Stimulated activated CD4-positive, alpha-beta T cell treated with anti-CD3 and anti-CD28 coated beads, Interleukin-15, amount 100 ng/mL, for 24 hours (primary cell): ENCODE data around the gene CYB5A.
"Not testable (repeated sequence)": the region's sequence is repeated elsewhere in the genome, so short reads cannot be mapped to it uniquely, and the experiment has no call there.

Experiments used
- DNase-seq: peaks from one replicate; pipeline ENCODE4 v3.0.0-alpha.2; 2020

CYB5A gene, protein sequence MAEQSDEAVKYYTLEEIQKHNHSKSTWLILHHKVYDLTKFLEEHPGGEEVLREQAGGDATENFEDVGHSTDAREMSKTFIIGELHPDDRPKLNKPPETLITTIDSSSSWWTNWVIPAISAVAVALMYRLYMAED

DNA sequence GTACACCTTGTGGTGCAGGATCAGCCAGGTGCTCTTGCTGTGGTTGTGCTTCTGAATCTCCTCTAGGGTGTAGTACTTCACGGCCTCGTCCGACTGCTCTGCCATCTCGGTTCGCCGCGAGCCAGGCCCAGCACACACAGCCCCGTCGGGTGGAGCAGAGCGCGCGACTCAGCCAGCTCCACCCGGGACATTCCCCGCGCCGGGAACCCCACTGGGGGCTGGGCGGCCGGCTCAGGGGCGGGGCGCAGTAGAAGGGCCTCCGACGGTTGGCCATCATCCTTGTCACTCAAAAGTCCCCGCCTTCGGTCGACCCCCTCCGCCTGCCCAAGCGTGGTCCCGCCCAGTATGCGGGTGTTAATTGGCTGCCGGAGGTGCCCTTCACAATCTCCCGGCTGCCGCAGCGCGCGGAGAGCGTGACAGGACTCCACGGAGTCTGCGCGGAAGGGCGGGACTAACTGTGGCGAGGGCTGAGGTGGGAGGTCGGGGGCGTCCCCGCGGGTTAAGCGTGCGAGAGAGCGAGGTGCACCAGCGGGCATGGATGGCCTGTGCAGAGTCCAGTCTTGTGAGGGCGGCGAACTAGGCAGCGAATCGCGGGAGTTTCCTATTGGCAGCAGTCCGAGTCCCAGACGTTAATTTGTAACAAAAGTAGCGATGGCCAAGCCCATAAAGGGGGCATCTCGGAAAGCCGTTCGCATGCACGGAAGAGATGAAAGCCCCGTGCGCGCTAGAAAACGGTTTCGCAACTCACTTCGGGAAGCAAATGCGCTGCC is at the start of gene CYB5A:
Gene CYB5A (minus strand): TSS at position 193 of the 770 bp plus-strand sequence. CDS start 88 bp downstream, at position 105.
- peak; percentile 97 for DNase-seq

- no peak for DNase-seq
Measured at GRCh38 chr18:74337912-74338309, 46.1 kb upstream of the CYB5A start.

GRCh38 chr18:74337155-74337911 is 45.6 kb upstream of the CYB5A start:
- DNase-seq, result no peak

GRCh38 chr18:74336656-74337055 is 44.9 kb upstream of the CYB5A start:
- DNase-seq, result no peak

DNA sequence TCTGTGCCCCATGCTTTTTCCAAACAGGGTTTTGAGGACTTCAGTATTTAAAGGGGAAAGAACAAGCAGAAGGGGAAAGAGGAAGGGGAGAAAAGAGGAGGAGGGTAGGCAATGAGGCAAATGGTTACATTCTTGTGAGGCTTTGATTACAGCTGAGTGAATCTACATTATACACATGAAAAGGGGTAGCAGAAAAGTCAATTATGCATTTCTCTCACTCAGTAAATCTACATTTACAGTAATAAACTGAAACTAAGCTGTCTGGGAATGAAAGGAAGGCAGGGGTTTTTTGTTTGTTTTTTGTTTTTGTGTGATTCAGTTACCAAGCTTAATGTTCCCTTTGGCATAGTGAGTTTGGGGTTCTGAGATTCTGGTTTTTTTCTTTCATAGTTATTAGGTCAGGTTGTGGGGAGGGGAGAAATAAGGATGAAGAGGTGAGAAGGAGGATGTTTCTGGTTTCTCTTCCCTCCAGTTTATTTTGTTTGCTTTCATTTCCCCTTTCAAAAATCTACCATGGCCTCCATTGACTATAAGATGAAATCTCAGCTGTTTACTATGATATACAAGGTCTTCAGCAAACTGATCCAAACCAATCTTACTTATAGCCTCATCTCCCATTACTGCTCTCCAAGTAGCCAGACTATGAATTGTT is 42.6 kb upstream of the CYB5A start:
- no peak for DNase-seq

GRCh38 chr18:74333091-74333490 is 41.3 kb upstream of the CYB5A start:
- DNase-seq, result no peak

DNA sequence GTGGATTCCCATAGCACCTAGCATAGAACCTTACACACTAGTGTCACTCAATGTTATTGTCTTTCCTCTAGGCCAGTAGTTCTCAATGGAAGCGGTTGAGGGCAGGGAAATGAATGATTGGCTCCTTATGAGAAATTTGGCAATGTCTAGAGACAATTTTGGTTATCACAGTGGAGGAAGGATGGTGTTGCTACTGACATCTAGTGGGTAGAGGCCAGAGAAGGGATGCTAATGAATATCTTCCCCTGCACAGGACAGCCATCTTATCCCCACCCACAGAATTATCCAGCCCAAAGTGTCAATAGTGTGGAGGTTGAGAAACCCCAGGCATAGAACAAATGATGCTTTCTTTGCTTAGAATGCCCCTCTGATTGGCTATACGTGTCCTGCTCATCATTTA is 39.6 kb upstream of the CYB5A start:
- no peak for DNase-seq

DNA sequence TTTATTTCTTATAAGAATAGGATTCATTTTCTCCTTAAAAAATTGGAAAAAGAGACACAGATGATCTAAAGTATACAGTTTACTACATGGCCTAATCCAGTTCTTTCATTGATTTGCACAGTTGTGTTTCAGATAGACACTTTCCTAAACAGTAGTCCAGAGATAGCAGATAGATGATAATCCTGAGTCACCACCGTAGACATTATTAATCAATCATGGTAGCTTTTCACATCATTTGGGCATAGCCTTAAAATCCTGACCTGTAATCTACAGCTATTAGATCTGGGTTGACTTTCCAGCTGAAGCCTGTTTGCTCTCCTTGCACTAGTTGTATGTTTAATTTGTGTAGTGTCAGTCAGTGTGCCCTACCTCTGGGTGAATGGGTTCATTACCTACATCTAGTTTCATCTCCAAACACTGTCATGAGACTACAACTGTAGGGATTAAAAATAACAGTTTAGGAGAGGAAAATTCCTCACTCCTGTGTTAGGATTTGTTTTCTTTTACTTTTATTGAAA is 38.0 kb upstream of the CYB5A start:
- no peak for DNase-seq

GRCh38 chr18:74328206-74328605 is 36.4 kb upstream of the CYB5A start:
- no peak for DNase-seq

DNA sequence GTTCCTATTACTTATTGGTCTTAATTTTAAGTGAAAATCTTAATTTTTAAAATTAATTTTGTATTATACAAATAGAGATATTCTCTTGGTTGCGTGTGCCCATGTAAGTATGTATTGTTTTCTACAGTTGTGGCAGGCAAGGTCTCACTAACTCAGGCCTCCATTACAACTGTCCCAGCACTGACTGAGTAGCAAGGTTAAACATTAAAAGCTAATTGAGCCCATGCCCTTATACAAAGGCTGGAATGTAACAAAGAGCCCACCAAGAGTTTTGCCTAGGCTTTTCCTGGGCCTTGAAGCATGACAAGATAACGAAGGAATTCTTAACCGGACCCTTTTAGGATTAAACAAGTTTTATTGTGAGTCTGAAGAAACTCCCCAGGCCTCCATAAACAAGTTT is 35.0 kb upstream of the CYB5A start:
- DNase-seq, result not testable (repeated sequence)

- DNase-seq, result no peak
Measured at GRCh38 chr18:74326231-74326630, 34.5 kb upstream of the CYB5A start.

- no peak for DNase-seq
Measured at GRCh38 chr18:74316257-74317170, 24.8 kb upstream of the CYB5A start.

DNA sequence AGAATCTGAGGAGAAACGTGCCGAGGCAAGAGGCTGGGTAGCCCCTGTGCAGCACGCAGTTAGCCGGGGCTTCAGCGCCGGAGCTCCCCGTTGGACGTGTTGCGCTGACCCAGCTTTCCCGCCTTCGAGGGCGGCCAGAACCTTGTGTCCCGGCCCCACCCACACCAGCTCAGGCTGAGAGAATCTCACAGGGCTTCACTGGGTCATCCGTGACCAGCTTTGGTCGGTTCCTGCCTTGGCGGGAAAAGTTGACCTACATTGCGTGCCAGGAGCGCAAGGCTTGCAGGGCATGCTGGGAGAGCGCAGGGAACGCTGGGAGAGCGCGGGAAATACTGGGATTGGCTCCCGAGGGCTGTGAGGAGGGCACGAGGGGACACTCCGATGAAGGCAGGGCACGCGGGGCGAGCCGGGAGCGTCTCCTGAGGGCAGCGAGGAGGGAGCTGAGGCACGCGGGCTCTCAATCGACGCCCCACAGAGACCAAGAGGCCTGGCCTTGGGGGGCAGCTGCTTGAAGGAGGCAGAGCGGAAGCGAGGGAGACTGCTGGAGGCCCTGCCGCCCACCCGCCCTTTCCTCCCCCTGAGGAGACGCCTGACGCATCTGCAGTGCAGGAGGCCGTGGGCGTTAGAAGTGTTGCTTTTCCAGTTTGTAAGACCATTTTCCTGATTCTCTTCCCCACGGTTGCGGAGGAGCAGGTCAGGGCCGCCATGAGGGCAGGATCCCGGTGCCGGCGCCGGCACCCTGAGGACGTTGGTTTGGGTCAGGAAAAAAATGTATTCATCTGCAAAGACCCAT is 23.9 kb upstream of the CYB5A start, which contains the start of gene C18orf63:
Gene C18orf63 (plus strand): TSS at position 376 of the 793 bp plus-strand sequence. CDS start 2,027 bp downstream, outside the sequence.
- no peak for DNase-seq

GRCh38 chr18:74314759-74315463 is 23.1 kb upstream of the CYB5A start:
- no peak for DNase-seq

GRCh38 chr18:74311000-74311399 is 19.2 kb upstream of the CYB5A start:
- DNase-seq, result no peak

DNA sequence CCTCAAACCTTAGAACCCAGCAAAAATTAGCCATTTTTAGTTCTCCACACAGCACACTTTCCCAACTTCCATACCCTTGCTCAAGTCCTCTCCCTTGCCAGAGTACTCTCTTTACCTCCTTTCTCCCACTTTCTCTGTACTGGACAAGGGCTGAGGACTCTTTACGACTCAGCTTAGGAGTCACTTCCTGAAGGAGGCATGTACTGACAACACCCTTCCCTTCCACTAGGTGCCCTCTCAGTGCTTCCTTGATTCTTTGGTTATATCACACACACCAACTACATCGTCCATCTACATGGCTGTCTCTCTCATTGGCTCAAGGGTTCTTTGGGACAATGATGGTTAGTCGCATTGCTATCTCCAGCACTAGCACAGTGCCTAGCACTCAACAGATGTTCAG is 18.6 kb upstream of the CYB5A start:
- DNase-seq, result no peak

GRCh38 chr18:74303936-74304335 is 12.2 kb upstream of the CYB5A start:
- DNase-seq, result no peak

- no peak for DNase-seq
Measured at GRCh38 chr18:74303306-74303705, 11.5 kb upstream of the CYB5A start.

GRCh38 chr18:74299746-74300145 is 8.0 kb upstream of the CYB5A start:
- no peak for DNase-seq

DNA sequence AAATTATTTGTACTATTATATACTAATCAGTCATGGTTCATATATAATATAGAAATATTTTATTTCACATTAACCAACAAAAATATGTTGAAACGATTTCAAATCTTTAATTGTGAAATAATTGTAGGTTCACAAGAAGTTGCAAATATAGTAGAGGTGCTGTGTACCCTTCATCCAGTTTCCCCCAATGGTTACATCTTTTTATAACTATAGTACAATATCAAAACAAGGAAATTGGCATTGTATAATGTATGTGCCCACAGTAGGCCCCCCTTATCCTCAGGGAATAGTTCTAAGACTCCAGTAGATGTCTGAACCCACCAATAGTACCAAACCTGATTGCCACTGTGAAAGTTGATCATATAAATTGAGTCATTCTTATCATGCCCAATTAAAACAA is 7.4 kb upstream of the CYB5A start:
- DNase-seq, result no peak
